Activated CD4-positive, alpha-beta T cell treated with anti-CD3 and anti-CD28 coated beads, Interleukin-2, Interleukin-4, amounts not matched to agents 100 ng/mL and 50 ng/mL, durations not matched to agents 16 hours and 8 hours (primary cell): ENCODE data around the gene NLGN3.
A peak's percentile ranks its signal among the peaks of the same experiment; 100 is the strongest.
"Not testable (repeated sequence)": the region's sequence is repeated elsewhere in the genome, so short reads cannot be mapped to it uniquely, and the experiment has no call there.

Experiments
- DNase-seq: peaks from one replicate; pipeline ENCODE4 v3.0.0-alpha.2; 2020; ENCODE audit warnings: low spot score

NLGN3 gene

DNA sequence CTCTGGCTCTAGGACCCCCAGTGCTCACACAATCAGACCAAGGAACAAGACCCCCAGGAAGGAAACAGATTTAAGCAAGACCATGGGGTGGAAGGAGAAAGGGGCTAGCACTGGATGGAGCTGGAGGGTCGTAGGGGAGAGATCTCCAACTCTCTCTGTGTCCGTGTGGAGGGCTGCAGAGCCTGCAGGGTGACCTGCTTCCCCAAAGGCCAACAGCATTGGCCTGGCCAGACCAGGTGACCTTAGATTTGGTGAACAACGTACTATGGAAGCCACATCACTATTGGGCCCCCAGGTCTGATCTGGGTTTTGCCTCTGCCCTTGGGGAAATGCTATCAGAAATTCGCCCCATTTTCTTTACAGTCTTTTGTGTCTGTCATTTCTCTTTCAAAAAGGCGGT, 26.0 kb downstream of the NLGN3 start:
- no peak for DNase-seq

DNA sequence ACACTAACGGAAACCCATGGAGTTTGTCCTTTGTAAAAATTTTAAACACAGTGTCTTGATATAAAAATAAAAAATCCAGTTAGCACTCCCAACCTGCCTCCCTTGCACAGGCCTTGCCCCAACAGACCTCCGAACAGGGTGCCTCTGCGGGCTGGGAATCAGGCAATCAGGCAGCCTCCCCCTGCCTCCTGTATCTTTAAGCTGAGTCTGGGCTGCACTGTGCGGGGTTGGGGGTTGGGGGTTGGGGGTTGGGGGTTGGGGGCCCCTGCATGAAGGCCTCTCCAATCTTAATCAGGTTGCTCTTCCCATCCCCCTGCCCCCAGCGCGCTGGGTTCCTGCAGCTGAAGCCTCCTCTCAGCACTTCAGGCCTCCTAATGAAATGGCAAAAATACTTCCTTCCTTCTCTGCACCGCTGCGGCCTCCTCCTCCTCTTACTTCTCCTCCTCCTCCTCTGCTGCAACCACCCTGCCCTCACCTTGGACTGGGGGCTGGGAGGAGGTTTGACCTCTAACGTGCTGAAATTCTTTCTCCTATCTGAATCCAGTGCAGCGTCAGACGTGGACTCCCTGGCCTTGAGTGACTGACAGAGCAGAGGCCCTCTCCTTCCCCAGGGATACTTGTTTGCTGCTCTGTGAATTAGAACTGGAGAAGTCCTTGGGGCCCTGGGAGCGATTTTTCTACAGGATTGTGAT, 26.6 kb downstream of the NLGN3 start:
- DNase-seq = no peak

DNA sequence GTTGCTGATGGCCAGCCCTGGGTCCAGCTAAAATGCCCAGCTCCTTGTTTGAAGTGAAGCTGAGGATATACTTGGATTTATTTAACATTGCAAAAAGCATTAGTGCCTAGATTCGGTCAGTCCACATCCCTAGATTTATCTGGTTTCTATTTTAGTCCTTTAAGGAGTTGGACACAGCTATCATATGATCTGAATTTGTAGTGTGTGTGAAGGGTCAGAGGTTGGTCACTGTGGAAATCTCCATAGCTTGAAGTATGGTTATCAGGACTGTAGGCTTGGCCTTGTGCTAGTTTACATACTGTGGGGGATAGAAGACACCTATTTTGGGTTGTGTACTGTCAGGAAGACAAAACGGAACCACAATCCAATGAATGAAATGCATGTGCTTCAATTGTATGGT, 28.8 kb downstream of the NLGN3 start:
- no peak for DNase-seq

DNA sequence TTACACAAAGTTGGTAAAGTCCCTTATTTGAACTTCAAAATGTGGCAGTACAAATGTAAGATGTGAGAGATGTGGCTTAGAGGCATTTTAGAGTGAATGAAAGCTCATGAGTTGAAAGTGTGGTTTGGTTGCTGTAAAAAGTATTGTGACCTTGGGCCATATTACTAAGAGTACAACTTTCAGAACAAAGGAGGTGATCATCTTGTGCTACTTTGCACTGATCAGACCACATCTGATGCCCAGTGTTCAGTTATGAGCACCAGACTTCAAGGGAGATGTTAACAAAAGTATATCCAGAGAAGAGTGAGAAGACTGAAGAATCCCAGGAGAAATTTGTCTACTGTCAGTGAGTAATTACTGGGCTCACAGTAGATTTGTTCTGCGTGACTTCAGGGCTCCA, 30.2 kb downstream of the NLGN3 start:
- no peak for DNase-seq

DNA sequence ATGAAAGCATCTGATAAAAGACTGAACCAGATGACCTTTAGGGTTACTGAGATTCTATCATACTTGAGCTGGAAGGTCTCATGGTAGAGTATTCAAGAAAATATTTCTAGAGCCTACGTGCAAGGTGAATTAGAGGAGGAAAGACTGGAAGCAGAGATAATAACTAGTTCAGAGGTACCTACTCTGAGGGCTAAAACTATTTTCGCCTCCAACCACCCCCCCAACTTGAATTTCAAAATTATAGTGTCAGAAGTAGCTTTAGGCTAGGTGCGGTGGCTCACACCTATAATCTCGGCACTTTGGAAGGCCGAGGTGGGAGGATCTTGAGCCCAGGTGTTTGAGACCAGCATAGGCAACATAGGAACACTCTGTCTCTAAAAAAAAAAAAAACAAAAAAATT, 30.9 kb downstream of the NLGN3 start:
- no peak for DNase-seq

DNA sequence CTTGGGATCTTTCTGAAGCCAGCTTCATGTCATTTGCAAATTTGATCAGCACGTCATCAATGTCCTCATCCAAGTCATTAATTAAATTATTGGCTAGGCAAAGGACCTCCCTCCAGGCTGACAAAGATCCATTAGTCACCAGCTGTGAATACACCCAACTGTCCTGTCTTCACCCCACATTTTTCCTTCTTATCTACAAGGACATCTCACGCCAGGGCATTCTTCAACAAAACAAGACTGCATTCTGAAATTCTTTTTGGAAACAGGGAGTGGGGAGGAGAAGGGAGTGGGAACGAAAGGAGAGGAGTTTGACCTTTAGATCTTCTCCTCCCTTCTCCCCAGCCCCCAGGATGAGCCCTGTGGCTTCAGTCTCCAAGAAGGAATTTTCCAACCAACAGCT, 32.7 kb downstream of the NLGN3 start:
- no peak for DNase-seq

DNA sequence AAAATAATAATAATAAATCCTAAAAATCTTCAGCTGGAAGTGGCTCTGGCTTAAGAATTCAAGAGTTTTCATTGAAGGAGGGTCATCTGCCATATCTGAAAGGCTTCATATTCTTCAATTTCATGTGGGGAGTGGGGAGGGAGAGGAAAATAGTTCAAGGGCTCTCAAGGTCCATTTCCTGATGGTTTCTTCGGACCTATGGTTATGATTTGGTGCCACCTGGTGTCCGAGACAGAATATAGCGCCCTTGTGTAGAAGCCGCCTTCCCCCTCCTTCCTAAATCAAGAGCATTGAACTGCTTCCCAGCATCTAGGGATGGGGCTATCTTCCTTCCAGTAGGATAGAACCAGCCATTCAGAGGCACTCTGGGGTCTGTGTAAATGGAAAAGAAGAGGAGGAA, 34.3 kb downstream of the NLGN3 start:
- peak; percentile 52 for DNase-seq

DNA sequence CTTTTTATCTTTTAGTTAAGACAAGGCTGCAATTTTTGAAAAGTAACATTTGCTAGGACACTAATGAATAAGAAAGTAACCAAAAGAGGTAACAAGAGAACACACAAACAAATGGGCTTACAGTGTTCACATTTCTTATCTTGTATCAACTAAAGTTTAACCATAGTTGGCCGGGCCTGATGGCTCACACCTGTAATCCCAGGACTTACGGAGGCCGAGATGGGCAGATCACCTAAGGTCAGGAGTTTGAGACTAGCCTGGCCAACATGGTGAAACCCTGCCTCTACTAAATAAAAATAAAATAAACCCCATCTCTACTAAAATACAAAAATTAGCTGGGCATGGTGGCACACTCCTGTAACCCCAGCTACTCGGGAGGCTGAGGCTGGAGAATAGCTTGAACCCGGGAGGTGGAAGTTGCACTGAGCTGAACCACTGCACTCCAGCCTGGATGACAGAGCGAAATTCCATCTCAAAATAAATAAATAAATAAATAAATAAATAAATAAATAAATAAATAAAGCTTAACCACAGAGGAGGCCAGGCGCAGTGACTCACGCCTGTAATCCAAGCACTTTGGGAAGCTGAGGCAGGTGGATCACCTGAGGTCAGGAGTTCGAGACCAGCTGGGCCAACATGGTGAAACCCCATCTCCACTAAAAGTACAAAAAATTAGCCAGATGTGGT, 36.1 kb downstream of the NLGN3 start:
- DNase-seq = not testable (repeated sequence)

DNA sequence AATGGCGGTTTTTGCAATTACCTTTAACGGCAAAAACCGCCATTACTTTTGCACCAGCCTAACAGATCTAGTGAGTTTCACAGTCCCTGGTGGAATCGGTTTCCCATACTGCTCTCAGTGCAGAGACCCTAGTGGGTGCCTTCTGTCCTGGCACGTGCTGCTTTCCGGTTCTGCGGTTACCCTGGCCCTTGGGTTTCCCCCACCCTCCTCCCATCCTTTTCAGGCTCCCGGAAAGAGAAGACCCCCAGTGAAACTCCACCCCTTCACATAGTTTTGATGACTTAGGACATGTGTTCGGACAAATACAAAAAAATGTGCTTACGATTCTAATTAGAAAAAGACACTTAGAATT, 36.9 kb downstream of the NLGN3 start:
- DNase-seq = peak; percentile 60

DNA sequence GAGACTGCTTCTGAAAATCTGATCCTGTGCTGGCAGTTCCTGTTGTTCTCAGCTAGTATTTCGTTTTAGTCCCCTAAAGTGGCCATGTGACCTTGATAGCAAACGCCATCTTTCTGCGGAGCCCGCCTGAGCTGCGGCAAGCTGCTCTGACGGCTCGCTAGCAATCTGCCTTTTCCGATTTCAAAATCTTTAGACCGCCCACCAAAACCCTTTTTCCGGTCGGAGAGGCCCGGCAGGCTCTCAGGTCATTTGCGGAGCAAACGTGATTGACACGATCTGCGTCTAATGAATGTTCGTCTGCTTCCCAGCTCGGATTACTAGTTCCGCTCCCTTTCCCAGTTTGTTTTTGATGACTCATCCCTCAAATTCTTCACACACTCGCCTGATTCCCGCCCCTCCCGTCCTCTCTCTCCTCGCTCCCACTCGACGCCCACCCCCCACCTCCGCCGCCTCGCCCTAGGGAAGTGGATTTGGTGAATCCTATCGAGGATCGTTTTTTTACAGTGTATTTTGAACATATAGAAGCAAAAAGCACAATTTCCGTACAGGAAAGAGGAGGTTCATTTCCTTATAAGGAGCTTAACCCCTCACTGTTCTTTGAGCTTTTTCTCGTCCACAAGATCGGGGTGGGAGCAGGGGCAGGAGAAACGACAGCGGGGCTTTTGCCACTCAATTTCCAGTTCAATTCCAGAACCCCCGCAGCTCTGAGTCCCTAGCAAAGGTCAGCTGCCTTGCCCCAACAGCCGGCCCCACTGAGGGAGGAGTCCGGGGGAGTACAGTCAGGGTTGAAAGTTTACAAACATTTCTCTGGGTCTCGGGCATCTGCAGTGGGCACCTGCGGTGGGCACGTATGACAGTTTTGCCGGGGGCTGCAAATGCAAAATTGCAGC, 37.5 kb downstream of the NLGN3 start:
- DNase-seq = peak; percentile 92

DNA sequence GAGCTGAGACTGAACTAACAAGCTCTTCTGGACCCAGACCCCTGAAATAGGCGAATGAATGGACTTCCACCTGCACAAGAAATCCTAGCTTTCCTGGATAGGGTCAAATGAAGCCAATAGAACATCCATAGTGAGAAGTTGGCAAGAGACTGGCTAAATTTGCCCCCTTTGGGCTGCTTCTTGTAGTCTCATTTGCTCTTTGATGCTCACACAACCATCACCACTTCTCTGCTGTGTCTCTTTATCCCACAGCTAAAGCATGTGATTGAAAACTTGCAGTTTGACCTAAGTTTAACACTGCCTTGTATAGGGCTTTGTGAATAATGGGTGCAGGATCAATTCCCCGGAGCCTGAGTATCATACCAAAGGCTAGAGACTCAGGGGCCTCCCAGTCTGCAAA, 38.2 kb downstream of the NLGN3 start:
- DNase-seq = no peak

DNA sequence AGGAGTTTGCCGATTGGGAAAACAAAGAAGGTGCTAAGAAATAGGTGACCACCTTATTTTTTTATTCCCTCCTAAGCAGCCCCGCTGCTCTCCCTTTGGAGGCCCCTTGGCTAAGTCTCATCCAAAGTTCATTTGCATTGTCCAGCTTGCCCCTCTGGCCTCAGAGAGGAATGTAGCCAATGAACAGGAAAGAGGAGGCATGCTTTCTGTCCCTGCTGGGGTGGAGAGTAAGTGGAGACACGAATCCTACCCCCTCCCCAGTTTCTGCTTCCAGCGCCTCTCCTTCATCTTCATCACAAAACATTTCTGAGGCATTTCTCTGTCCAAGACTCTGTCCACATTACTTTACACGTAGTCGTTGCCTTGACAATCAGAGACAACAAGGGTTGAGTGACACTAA, 38.7 kb downstream of the NLGN3 start:
- no peak for DNase-seq

DNA sequence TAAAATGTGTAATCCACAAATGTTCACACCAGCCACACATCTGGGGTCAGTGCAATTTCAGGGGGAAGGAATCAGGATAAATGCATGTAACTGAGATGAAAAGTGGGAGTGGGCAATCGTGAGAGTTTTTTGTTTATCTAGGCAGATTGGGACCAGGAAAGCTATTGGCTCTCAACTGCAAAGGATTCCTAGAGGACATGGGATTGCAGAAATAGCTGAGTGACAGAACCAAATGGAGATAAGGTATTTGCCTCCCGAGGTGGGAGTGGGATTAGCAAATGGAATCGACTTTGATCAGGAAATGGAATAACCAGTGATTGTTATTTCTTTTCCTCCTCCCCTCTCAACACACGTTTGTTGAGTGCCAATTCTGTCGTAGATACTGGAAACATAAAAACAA, 39.5 kb downstream of the NLGN3 start:
- DNase-seq = no peak

DNA sequence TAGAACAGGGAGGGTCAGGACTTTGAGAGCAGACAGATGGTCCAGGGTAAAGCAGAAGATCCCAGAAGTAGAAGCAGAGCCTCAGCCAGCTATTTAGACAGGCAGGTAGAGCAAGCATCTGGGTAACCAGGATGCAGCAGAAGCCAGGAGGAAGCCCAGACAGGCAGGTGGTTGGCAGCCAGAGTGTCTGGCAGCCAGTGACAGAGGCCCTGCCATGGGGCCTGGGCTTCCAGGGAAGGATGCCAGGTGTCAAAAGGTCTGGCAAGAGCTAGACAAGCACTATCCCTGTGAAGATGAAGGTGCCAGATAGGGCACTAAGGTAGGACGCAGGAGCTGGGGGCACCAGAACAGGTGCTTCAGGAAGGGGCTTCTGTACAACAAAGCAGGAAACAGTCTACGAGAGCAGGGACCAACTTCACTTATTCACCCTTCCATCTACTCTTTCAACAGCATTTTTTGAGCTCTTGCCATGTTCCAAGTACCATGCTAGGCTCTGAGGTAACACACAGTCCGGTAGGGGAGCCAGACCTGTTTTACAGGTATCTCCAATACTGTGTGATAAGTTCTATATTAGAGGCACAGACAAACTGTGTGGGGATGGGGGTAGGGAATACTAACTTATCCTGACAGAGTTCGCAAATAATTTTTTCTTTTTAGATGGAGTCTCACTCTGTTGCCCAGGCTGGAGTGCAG, 40.3 kb downstream of the NLGN3 start:
- no peak for DNase-seq

DNA sequence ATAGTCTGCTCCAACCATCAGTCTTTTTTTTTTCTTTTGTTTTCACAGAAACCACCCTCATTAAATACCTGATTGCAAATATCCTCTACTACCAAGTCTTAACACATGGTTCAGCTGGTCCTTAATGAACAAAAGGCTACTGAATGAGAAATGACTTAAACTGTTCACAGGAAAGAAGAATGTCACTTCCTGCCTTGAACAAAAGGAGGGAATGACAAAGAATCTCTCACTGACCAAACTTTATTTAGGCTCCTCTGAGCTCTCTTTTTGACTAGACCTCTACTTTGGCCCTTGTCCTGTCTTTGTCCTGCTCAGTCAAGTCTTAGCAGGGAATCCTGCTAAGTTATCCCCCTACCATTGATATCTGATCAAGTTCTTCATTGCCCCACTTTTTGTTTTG, 46.6 kb downstream of the NLGN3 start:
- DNase-seq = no peak

DNA sequence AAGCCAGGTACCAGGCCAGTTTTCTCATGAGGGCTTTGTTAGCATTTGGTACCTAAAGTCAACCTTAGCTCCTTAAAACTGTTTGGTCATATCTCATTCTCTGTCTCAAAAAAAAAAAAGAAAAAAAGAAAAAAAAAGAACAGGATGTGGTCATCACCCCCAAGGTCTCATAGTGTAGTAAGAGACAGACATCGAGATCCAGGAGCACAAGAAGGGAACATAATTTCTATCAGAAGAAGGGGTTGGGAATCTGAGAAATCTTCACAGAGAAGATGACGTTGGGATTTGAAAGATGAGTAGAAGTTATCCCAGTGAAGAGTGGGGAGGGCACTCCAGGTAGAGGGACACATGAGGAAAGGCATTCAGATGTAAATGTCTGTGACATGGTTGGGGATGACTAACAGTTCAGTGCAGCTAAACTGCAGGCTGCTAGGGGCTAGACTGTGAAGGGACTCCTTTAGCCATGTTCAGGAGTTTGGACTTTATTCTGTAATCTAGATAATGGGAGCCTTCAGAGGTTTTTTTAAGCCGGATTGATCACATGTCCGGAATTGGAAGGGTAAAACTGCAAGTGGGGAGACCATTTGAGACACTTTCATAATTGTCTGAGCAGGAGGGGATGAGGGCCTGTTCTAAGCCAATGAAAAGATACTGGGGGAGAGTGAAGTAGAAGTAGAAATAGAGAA, 51.5 kb downstream of the NLGN3 start:
- DNase-seq = peak; percentile 19

DNA sequence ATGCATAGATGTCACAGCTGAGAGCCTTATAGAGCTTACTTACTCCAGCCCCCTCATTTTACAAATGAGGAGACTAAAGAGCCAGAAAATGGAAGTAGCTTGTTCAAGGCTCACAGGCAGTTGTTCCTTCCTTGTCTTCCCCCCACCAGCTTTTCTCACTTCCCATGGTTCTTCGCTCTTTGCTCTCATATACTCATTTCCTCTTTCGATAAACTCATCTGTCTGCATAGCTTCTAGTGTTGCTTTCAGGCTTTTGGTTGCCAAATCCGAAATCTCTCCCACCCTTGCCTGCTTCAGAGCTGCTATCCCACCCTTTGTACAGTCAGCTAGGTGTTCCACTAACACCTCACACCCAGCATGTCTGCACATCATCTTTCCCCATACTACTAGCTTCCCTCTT, 53.4 kb downstream of the NLGN3 start:
- DNase-seq = peak; percentile 48

DNA sequence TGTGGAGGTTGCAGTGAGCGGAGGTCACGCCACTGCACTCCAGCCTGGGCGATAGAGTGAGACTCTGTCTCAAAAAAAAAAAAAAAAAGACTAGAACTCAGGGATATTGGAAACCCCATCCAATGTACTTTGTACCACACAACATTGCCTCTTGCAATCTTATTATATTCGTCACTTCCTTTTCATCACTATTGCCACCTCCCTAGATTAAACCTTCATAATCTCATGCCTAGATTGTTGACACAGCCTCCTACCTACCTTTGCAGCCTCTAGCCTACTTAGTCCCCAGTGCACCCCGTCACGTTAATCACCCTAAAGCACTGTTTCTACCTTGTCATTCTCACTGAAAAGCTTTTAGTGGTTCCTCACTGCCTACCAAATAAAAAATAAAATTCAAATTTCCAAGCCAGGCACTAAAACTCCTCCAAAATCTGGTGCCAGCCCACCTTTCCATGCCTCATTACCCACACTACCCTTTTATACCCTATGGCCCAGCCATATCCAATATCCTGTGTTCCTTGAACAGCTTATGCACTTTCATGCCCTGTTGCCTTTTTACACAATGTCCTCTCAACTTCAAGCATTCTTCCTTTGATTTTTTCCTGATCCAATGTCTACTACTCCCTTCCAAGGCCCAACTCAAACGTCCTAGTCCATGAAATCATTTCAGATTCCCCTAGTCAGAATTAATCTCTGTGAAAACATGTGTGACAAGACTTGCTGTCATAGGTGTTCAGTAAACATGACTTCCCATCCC, 54.8 kb downstream of the NLGN3 start:
- no peak for DNase-seq

DNA sequence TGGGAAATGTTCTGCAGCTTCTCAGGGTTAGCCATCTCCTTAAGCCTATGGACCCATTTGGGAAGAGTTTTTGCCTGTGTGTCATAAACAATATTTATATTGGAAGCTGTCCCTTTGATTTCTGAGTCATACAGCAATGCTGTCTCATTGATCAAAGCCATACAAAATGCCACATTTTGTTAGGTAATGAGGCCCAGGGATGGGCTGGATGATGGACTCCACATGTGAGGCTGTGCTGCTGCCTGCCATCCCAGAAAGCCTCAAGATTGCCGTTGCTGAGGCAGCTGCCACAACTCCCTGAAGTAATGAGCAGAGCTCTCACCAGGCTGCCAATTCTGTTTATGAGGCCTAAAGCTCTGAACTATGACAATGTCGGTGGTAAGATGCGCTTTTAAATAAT, 66.2 kb downstream of the NLGN3 start:
- no peak for DNase-seq

DNA sequence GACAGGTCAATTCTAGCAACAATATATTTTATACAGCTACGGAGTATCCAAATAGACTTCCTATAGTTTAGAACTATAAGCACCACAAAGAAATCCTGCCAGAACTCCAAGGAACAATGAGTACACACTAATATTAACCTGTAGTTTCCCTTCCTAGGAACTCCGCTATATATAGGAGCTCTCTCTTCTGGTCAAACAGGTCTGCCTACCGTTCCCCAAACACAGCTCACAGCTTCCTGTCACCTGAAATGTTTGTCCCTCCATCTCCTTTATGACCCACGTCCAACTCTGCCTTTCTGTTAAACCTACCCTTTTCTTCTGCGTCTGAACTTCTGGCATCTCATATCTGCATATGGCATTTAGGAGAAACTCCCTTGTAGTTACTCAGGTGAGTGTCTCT, 67.9 kb downstream of the NLGN3 start:
- DNase-seq = no peak

DNA sequence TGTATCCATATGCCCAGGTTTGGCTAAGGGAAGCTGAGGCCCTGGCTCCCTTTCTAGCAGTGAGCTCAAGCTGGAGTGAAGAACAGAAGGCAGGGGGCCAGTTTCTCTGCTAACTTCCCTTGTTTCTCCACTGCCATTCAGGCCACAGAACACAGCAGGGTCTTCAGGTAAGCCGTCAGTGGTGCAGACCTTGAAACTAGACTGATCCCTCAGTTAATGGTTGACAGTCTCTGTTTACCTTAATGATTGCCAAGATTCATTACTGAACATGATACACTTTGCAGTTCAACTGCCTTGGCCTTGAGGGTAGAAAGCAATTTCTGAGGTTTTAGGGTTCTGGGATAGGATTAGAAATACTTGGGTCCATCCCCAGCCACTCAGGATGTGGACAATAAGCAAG, 69.5 kb downstream of the NLGN3 start:
- DNase-seq = no peak
